Brain microvascular endothelial cell (primary cell): Measurements from ENCODE around the gene KCTD11.

Experiments used
- DNase-seq: peaks from one replicate; pipeline ENCODE4 v3.0.0-alpha.2; 2020
- H3K27ac ChIP-seq: fragments of 250-450 bp; sonication (Bioruptor Pico); 2 replicates; pipeline ENCODE4 v1.5.1; 2020; ENCODE audit warnings: mild to moderate bottlenecking, moderate library complexity
- H3K27me3 ChIP-seq: fragments of 250-450 bp; sonication (Bioruptor Pico); replicated peaks from 2 replicates; pipeline ENCODE4 v1.5.1; 2020; ENCODE audit warnings: mild to moderate bottlenecking
- H3K36me3 ChIP-seq: fragments of 250-450 bp; sonication (Bioruptor Pico); replicated peaks from 2 replicates; pipeline ENCODE4 v1.5.1; 2020; ENCODE audit warnings: mild to moderate bottlenecking
- H3K4me3 ChIP-seq: 2 replicates; pipeline ENCODE4 v1.5.1; 2011; ENCODE audit warnings: low read depth, mild to moderate bottlenecking, control low read depth, low read length, moderate library complexity
- CTCF ChIP-seq: IDR thresholded peaks from 2 replicates; pipeline ENCODE4 v1.5.1; 2011; ENCODE audit warnings: low read depth, mild to moderate bottlenecking, moderate library complexity, low read length, control low read depth, inconsistent platforms; ENCODE audit errors: missing control alignments
- in situ Hi-C: cut with HindIII; loops from 2 replicates; pipeline ENCODE4 v1.10.0; 2017; ENCODE audit warnings: low sequenced_read_pairs, low pct_ligation_motif_present

The KCTD11 gene

GRCh38 chr17:7327056-7327455, 24.9 kb upstream of the KCTD11 start:
- TF ChIP-seq CTCF: no peak
- H3K4me3 ChIP-seq: no peak overlapping the region
- no peak overlapping the region for H3K27ac ChIP-seq
- in situ Hi-C loops: no loop called here
- no peaks in the 10 kb centered on the region for H3K27me3 ChIP-seq
- peaks cover 28% of the 10 kb centered on the region for H3K36me3 ChIP-seq
- no peak for DNase-seq

- DNase-seq: no peak
- no peak overlapping the region for H3K4me3 ChIP-seq
- TF ChIP-seq CTCF: no peak
- H3K27me3 ChIP-seq: no peaks in the 10 kb centered on the region
- in situ Hi-C loops: no loop called here
- no peak overlapping the region for H3K27ac ChIP-seq
- H3K36me3 ChIP-seq: peaks cover 24% of the 10 kb centered on the region
Observed at GRCh38 chr17:7327501-7327900, 24.5 kb upstream of the KCTD11 start.

DNA sequence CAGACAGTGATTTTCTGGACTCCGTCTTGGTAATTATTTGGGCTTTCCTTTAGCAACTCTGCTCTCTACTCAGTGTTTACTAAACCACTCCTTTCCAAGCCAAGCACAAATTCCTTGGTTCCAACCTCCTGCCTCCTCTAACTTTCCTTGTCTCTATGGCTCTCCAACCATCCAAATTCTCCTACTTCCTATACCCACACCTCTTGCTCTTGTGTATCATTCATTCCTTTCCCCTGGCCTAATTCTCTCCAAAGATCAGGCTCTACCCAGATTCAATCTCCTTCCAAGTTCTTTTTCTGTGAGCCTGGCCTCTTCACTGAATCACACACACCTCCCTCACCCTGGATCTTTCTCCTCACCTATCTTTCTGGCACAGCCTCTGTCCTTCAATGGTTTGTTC, 24.0 kb upstream of the KCTD11 start:
- peaks cover 19% of the 10 kb centered on the region for H3K36me3 ChIP-seq
- no peak for DNase-seq
- H3K4me3 ChIP-seq: no peak overlapping the region
- in situ Hi-C loops: no loop called here
- H3K27me3 ChIP-seq: no peaks in the 10 kb centered on the region
- no peak overlapping the region for H3K27ac ChIP-seq
- no peak for TF ChIP-seq CTCF

GRCh38 chr17:7328840-7329373, 23.1 kb upstream of the KCTD11 start, which contains the start of gene NEURL4:
TSS of gene NEURL4 (minus strand) at chr17:7329335. CDS start at chr17:7329312, 23 bp downstream.
- peak within 1 kb of the TSS; percentile 94 for H3K4me3 ChIP-seq
- H3K27me3 ChIP-seq: no peaks in the 10 kb centered on the region
- H3K27ac ChIP-seq: peak within 1 kb of the TSS; percentile 70
- in situ Hi-C loops: no loop called here
- DNase-seq: peak; percentile 20
- peaks cover 10% of the 10 kb centered on the region for H3K36me3 ChIP-seq
- TF ChIP-seq CTCF: peak; percentile 35

GRCh38 chr17:7329374-7329996, 22.5 kb upstream of the KCTD11 start:
- H3K4me3 ChIP-seq: peak overlapping the region; percentile 94
- DNase-seq: peak; percentile 99
- no peak for TF ChIP-seq CTCF
- H3K36me3 ChIP-seq: peaks cover 4% of the 10 kb centered on the region
- peak overlapping the region; percentile 70 for H3K27ac ChIP-seq
- no peaks in the 10 kb centered on the region for H3K27me3 ChIP-seq
- in situ Hi-C loops: no loop called here

- in situ Hi-C loops: no loop called here
- peak; percentile 79 for DNase-seq
- no peak for TF ChIP-seq CTCF
- Histone ChIP-seq H3K4me3 (peak overlapping the region; percentile 94), H3K27ac (peak overlapping the region; percentile 70), H3K36me3 (no peaks in the 10 kb centered on the region), H3K27me3 (no peaks in the 10 kb centered on the region)
Observed at GRCh38 chr17:7329997-7330637, 21.8 kb upstream of the KCTD11 start.
